ENCODE results near the gene SNX5.

- no peak for TF ChIP-seq CTCF (IDR thresholded peaks at IDR 0.05)
- no peak for TF ChIP-seq ZFX (IDR thresholded peaks at IDR 0.05; ENCODE audit: borderline replicate concordance)
Observed at GRCh38 chr20:17933121-17933520, 35.5 kb downstream of the SNX5 start.
